SK-N-MC (cell line): ENCODE data around the gene TNFAIP8.

Experiments
- EZH2 ChIP-seq: fragments of 200-600 bp; sonication (generic); IDR thresholded peaks from one replicate; pipeline ENCODE4 v1.6.1; 2017; ENCODE audit warnings: antibody characterized with exemption
- POLR2AphosphoS5 ChIP-seq: IDR thresholded peaks from 2 replicates; pipeline ENCODE4 v1.6.1; 2012; ENCODE audit warnings: mild to moderate bottlenecking, low read depth, low read length, borderline replicate concordance

GRCh38 chr5:119339344-119339743 lies 16.5 kb upstream of the TNFAIP8 start:
- no peak for TF ChIP-seq EZH2
- no peak for TF ChIP-seq POLR2AphosphoS5
